T-cell (primary cell): ENCODE data around the gene KLHL25. TPM values are rescaled to one million over a fixed set of nuclear protein-coding genes. Genes with fewer than 3 reads are reported as not detected.
"Not testable (repeated sequence)": the region's sequence is repeated elsewhere in the genome, so short reads cannot be mapped to it uniquely, and the experiment has no call there.

Experiments used
- ATAC-seq, 4 experiments: fragments of 200-7000 bp in 3 of 4; fragments of 150-1000 bp in 1 of 4; cut with Tn5 transposase; replicated peaks in 1 of 4; 1 replicate in 3 of 4; 2 replicates in 1 of 4; pipeline ENCODE4 v1.10.0; 2021; ENCODE audit warnings: moderate library complexity in 3 of 4, mild to moderate bottlenecking in 2 of 4, moderate number of reproducible peaks in 1 of 4
- CTCF ChIA-PET, 2 donors: fragments of 300-600 bp; sonication (Branson Sonifier 250); formaldehyde crosslinking; loops; one replicate each; lab custom pipeline; 2022; ENCODE audit warnings: antibody characterized with exemption in 2 of 2; lab: Charles Lee
- POLR2A ChIA-PET, 2 donors: fragments of 300-600 bp; sonication (Branson Sonifier 250); formaldehyde crosslinking; loops; one replicate each; lab custom pipeline; 2022; ENCODE audit warnings: antibody characterized with exemption in 2 of 2; lab: Charles Lee
- DNase-seq, 35 experiments: peaks; one replicate each; pipeline versions ENCODE4 v3.0.0 to v3.0.0-alpha.2; 2013 to 2023
- H3K27ac ChIP-seq: one replicate; pipeline ENCODE4 v1.5.1; 2013; ENCODE audit warnings: low read length
- H3K27me3 ChIP-seq, 2 experiments: replicated peaks in 1 of 2; 1 replicate in 1 of 2; 2 replicates in 1 of 2; pipeline versions ENCODE4 v1.6.1 to v1.7.0; 2013; ENCODE audit warnings: low read length in 1 of 2, mixed read lengths in 1 of 2; ENCODE audit not compliant: control insufficient read depth in 2 of 2, insufficient read depth in 2 of 2; ENCODE audit errors: extremely low read depth in 1 of 2
- H3K36me3 ChIP-seq, 2 donors: 1 replicate in 1 of 2; 2 replicates in 1 of 2; pipeline versions ENCODE4 v1.6.1 to v1.7.0; 2013; ENCODE audit warnings: low read length in 1 of 2; ENCODE audit not compliant: control insufficient read depth in 2 of 2, insufficient read depth in 1 of 2; ENCODE audit errors: extremely low read depth in 1 of 2
- H3K4me1 ChIP-seq, 2 experiments: 1 replicate in 1 of 2; 2 replicates in 1 of 2; pipeline versions ENCODE4 v1.6.1 to v1.7.0; 2013; ENCODE audit warnings: low read length in 2 of 2, mixed read lengths in 1 of 2; ENCODE audit not compliant: insufficient read depth in 2 of 2, control insufficient read depth in 1 of 2; ENCODE audit errors: extremely low read depth in 1 of 2
- H3K4me3 ChIP-seq, 2 donors: 1 replicate in 1 of 2; 2 replicates in 1 of 2; pipeline versions ENCODE4 v1.5.1 to v1.7.0; 2013; ENCODE audit warnings: mild to moderate bottlenecking in 2 of 2, low read length in 1 of 2, moderate library complexity in 1 of 2; ENCODE audit not compliant: control insufficient read depth in 1 of 2; ENCODE audit errors: extremely low read depth in 1 of 2
- H3K9me3 ChIP-seq: 2 replicates; pipeline ENCODE4 v1.7.0; 2013
- H3K27ac Mint-ChIP-seq, 2 donors: one replicate each; pipeline ENCODE4 v1.8.0; 2020 to 2021; ENCODE audit warnings: mild to moderate bottlenecking in 2 of 2, mixed read lengths in 2 of 2
- H3K27me3 Mint-ChIP-seq, 2 donors: one replicate each; pipeline ENCODE4 v1.8.0; 2021 to 2022; ENCODE audit warnings: mixed read lengths in 2 of 2
- H3K36me3 Mint-ChIP-seq: one replicate; pipeline ENCODE4 v1.8.0; 2021; ENCODE audit warnings: mixed read lengths
- H3K4me1 Mint-ChIP-seq, 3 donors: one replicate each; pipeline ENCODE4 v1.8.0; 2020 to 2022; ENCODE audit warnings: mixed read lengths in 3 of 3, mild to moderate bottlenecking in 1 of 3
- H3K4me3 Mint-ChIP-seq, 3 donors: one replicate each; pipeline ENCODE4 v1.8.0; 2020 to 2022; ENCODE audit warnings: mild to moderate bottlenecking in 3 of 3, mixed read lengths in 3 of 3, moderate library complexity in 3 of 3
- H3K9me3 Mint-ChIP-seq, 3 donors: one replicate each; pipeline ENCODE4 v1.8.0; 2020 to 2022; ENCODE audit warnings: mixed read lengths in 3 of 3
- WGBS: methylation state at CpG from one replicate; pipeline ENCODE4 v1.1.5; 2013; ENCODE audit warnings: missing lambda C conversion rate; ENCODE audit not compliant: insufficient coverage; 5-methylcytosine and 5-hydroxymethylcytosine counted together
- total RNA-seq, 35 experiments: library from RNA in 6 of 35; stranded (reverse) in 6 of 35; fragments of 120-200 nt in 1 of 35; gene quantifications; one replicate each; pipeline versions ENCODE4 v1.2.1 to v1.2.4 and lab custom pipeline; 2013 to 2026

Gene KLHL25
- total RNA-seq, 5 donors from 2014 or later (not counting 1 experiment from before 2014, with no cell fraction given), result 7.9 to 16.7 (median 13.6) TPM

DNA sequence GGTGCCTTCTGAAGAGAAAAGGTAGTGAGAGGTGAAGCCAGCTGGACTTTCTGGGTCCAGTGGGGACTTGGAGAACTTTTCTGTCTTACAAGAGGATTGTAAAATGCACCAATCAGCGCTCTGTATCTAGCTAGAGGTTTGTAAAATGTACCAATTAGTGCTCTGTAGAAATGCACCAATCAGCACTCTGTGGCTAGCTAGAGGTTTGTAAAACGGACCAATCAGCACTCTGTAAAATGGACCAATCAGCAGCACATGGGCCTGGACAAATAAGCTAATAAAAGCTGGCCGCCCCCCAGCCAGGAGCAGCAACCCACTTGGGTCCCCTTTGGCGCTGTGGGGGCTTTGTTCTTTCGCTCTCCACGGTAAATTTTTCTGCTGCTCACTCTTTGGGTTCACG lies 1.6 kb upstream of the KLHL25 start:
- ChIA-PET CTCF (interaction anchor here in 1 of 2 donors (0.9 kb wide), 1 partner anchor 58 kb away, joined by 3 read pairs; no protein-coding TSS in a partner anchor), POLR2A (interaction anchor here in 1 of 2 donors (0.5 kb wide), 1 partner anchor 55 kb away, joined by 7 read pairs; no protein-coding TSS in a partner anchor)
- H3K4me3 ChIP-seq, DNase-seq, H3K27ac Mint-ChIP-seq, H3K9me3 Mint-ChIP-seq, H3K27ac ChIP-seq, H3K27me3 Mint-ChIP-seq, H3K27me3 ChIP-seq, H3K36me3 Mint-ChIP-seq, ATAC-seq, H3K9me3 ChIP-seq, H3K36me3 ChIP-seq: not testable (repeated sequence)
- peak overlapping the region in 2 of 3 donors; percentile 39 to 84 for H3K4me3 Mint-ChIP-seq
- peaks cover 13 to 35% of the 10 kb centered on the region in 2 experiments for H3K4me1 ChIP-seq
- H3K4me1 Mint-ChIP-seq, result peaks cover 30 to 39% (median 34%) of the 10 kb centered on the region in 3 donors
- 90% methylated on average over 6 of the region's 7 CpGs for WGBS

DNA sequence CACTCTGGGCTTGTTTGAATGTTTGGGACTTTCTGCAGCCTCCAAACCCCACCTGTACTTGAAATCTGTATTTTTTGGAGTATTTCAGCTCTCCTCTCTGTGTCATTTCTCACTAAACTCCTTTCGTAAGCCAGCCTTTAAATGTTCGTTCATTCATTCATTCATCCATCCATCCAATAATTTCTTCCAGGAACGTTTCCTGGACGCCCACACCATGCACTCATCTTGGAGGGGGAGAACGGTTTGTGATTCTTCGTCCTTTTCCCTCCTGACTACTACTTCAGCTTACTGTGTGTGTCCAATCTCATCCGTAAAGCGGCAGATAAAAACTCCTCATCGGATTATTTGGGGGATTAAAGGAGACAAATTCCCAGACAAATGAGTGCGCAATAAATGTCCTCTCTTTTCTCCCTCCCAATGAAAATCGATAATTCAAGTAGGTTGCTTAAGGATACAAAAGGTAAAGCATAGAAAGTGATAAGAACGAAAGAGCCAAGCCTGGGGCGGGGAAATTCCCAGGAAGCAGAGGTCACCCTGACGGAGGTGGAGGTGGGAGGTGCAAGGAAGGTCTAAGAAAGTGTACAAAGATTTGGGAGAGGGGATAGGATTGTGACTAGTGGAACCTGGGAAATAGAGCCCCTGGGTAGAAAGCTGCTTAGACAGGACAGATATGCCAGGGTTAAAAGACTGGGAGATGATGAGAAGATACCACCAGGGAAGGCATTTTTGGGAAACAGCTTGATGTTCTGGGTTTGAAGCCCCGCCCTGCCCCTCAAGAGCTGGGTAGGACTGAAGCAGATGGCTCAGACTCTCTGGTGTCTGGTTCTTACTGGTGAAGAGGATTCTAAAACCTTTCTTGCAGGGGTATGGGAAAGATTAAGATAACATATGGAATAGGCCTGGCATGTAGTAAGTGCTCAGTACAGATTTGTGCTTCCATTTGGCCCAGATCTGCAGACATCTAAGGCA lies 896 bp upstream of the KLHL25 start:
- H3K4me3 ChIP-seq, result peak overlapping the region; percentile 75
- H3K27ac ChIP-seq, result no peak overlapping the region
- H3K9me3 ChIP-seq, result no peaks in the 10 kb centered on the region
- no peaks in the 10 kb centered on the region for H3K9me3 Mint-ChIP-seq
- 57% methylated on average over 4 of the region's 15 CpGs for WGBS
- no peaks in the 10 kb centered on the region for H3K27me3 Mint-ChIP-seq
- H3K36me3 Mint-ChIP-seq, result peaks cover under 1% of the 10 kb centered on the region
- ChIA-PET POLR2A (interaction anchor here in 1 of 2 donors (0.5 kb wide), 1 partner anchor 54 kb away, joined by 7 read pairs; no protein-coding TSS in a partner anchor), CTCF (interaction anchor here in 1 of 2 donors (0.6 to 0.9 kb wide), 2 partner anchors 57 to 66 kb away, joined by 3 read pairs; no protein-coding TSS in a partner anchor)
- no peak for DNase-seq
- H3K36me3 ChIP-seq, result no peaks in the 10 kb centered on the region
- peak overlapping the region; percentile 69 to 84 (median 72) for H3K4me3 Mint-ChIP-seq
- no peak for ATAC-seq
- H3K27me3 ChIP-seq, result no peaks in the 10 kb centered on the region
- H3K27ac Mint-ChIP-seq, result peak overlapping the region; percentile 72 to 79
- H3K4me1 ChIP-seq, result peaks cover 13 to 35% of the 10 kb centered on the region in 2 experiments
- H3K4me1 Mint-ChIP-seq, result peaks cover 34 to 40% (median 36%) of the 10 kb centered on the region in 3 donors

DNA sequence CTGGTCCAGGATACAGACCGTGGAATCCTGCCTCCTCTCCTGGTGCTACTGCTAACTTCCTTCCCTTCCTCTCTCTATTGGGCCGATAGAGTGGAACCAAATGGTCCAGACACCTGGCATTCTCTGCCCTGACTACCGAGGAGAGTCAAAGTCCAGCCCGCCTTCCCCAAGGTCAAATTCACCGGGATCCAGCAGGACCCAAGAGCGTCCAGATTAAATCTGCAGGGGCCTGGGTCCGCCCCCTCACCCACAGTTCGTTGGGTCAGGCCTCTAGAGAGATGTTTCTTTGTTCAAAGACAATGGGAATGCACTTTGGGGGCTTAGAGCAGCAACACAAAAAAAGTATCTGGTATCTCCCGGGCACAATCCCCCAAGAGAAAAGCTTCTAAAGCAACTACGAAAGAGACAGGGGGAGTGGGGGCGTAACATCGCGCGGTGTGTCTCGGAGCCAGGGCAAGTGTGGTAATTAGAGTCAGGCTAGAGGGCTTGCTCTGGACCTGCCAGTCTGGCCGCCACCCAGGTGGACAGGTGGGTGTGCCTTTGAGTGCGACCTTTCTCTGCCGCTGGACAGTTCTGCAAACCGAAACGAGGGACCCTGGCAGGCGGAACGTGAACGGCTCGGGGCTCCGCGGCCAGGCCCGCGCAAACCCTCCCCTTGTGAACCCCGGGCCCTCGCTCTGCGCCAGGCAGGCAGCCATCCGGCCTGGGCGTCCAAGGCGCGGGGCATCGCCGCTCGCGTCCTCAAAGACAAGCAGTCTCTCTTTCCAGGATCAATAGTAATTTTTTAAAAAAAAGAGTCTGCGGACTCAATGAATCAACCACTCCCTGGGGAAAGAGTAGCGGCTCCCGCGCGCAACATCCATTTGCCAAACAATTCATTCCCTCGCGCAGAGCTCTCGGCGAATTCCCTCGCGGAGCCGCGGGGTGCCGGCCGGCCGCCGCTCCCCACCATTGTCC lies 806 bp downstream of the KLHL25 start:
- DNase-seq (peak in 28 of 35 experiments; percentile 4 to 50 (median 23)), ATAC-seq (peak; percentile 43 to 66 (median 53))
- H3K4me1 ChIP-seq, result peaks cover 13 to 35% of the 10 kb centered on the region in 2 experiments
- no peaks in the 10 kb centered on the region for H3K9me3 ChIP-seq
- Mint-ChIP-seq H3K9me3 (no peaks in the 10 kb centered on the region), H3K27ac (peak overlapping the region; percentile 33 to 75), H3K4me1 (peaks cover 46 to 53% (median 49%) of the 10 kb centered on the region in 3 donors), H3K4me3 (peak overlapping the region; percentile 84 to 91 (median 84)), H3K27me3 (no peaks in the 10 kb centered on the region), H3K36me3 (peaks cover 3% of the 10 kb centered on the region)
- H3K27ac ChIP-seq, result no peak overlapping the region
- no peaks in the 10 kb centered on the region for H3K36me3 ChIP-seq
- POLR2A ChIA-PET, result interaction anchor here in 1 of 2 donors (0.6 kb wide), 1 partner anchor 206 kb away, joined by 7 read pairs; no protein-coding TSS in a partner anchor
- CTCF ChIA-PET, result interaction anchor here (0.6 to 1.3 kb wide), 6 partner anchors 9 to 62 kb away, joined by 3 to 5 read pairs (median 3); no protein-coding TSS in a partner anchor
- no peaks in the 10 kb centered on the region for H3K27me3 ChIP-seq
- H3K4me3 ChIP-seq, result peak overlapping the region; percentile 75 to 85
- WGBS, result 1% methylated on average over 42 of the region's 56 CpGs

DNA sequence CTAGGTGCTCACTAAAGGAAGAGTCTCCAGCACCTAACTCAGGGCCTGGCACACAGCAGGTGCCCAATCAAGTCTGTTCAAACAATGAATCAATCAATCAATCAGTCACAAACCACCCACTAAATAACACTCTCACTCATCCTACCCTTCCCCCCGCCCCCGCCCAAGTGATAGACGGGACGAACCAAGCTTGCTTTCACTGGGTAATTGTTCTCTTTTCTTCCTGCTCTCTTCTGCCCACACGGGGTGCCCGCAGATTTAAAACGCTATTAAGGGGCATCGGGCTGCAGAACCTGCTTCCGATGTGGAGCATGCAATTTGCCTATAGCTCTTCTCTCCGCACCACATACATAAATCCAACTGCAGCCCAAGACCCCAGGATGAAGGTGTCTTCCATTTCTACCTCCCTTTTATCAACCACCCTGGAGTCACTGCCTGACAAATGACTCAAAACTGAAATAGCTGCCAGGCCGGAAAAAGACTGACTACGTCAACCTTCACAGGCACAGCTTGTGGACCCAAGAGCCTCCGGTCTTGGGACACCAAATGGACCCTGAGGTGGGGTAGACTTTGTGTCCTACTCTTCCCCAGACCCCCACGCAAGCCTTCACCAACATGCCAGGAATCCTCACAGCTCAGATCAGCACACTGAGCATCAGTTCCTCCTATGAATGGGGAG lies 1.7 kb downstream of the KLHL25 start:
- no peaks in the 10 kb centered on the region for H3K36me3 ChIP-seq
- H3K27ac ChIP-seq, result no peak overlapping the region
- H3K27ac Mint-ChIP-seq, result peak overlapping the region; percentile 33 to 75
- ChIA-PET POLR2A (interaction anchor here (0.6 to 0.7 kb wide), 2 partner anchors 43 to 126 kb away, joined by 3 read pairs; no protein-coding TSS in a partner anchor), CTCF (interaction anchor here (0.6 to 1.0 kb wide), 4 partner anchors 10 to 61 kb away, joined by 3 read pairs; no protein-coding TSS in a partner anchor)
- no peaks in the 10 kb centered on the region for H3K9me3 ChIP-seq
- no peaks in the 10 kb centered on the region for H3K27me3 ChIP-seq
- peaks cover 13 to 40% of the 10 kb centered on the region in 2 experiments for H3K4me1 ChIP-seq
- H3K4me3 ChIP-seq, result peak overlapping the region; percentile 75 to 85
- WGBS, result 38% methylated on average over 8 of the region's 14 CpGs
- H3K4me3 Mint-ChIP-seq, result peak overlapping the region; percentile 84 to 91 (median 84)
- H3K36me3 Mint-ChIP-seq, result peaks cover 3% of the 10 kb centered on the region
- ATAC-seq, result no peak
- DNase-seq, result peak in 3 of 35 experiments; percentile 8 to 42 (median 10)
- peaks cover 55 to 61% (median 55%) of the 10 kb centered on the region in 3 donors for H3K4me1 Mint-ChIP-seq
- H3K27me3 Mint-ChIP-seq, result no peaks in the 10 kb centered on the region
- no peaks in the 10 kb centered on the region for H3K9me3 Mint-ChIP-seq

DNA sequence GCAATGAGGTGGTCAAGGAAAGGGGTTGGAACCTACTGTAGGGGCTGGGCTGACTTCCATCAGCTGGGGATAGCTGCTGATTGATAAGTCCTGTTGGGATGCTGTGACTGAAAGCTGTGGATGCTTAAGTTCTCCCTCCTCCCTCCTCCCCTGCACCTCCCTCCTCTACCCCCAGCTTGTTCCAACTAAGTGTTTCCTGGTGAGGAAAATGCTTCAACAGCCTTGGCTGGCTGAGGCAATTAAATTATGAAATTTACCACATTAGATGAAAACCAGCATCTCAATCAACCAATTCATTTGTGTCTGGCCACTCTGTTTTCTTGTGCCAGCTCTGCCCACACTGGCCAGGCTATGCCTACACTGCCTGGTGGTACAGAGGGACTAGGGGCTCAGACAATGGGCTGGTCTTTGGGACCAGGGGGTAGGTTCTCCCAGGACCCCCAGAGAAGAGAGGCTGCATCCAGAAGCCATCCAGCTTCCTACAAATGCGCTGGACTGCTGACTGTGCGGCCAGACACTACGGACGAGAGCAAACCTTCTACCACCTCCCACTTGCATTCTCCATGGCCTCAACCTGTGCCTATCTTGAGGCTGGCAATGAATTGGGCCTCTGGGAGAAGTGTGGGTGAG lies 2.5 kb downstream of the KLHL25 start:
- H3K36me3 Mint-ChIP-seq, result peaks cover 3% of the 10 kb centered on the region
- H3K27me3 ChIP-seq, result no peaks in the 10 kb centered on the region
- H3K4me1 ChIP-seq, result peaks cover 13 to 42% of the 10 kb centered on the region in 2 experiments
- no peak overlapping the region for H3K4me3 ChIP-seq
- H3K9me3 ChIP-seq, result no peaks in the 10 kb centered on the region
- ChIA-PET POLR2A (interaction anchor here in 1 of 2 donors (0.6 to 0.7 kb wide), 3 partner anchors 125 to 413 kb away, joined by 3 to 5 read pairs (median 3); no protein-coding TSS in a partner anchor), CTCF (interaction anchor here in 1 of 2 donors (0.6 kb wide), 1 partner anchor 61 kb away, joined by 3 read pairs; no protein-coding TSS in a partner anchor)
- ATAC-seq, result no peak
- H3K4me3 Mint-ChIP-seq, result peak overlapping the region in 2 of 3 donors; percentile 31 to 84
- H3K27me3 Mint-ChIP-seq, result no peaks in the 10 kb centered on the region
- peak overlapping the region in 1 of 2 donors; percentile 28 for H3K27ac Mint-ChIP-seq
- no peak overlapping the region for H3K27ac ChIP-seq
- peaks cover 60 to 67% (median 61%) of the 10 kb centered on the region in 3 donors for H3K4me1 Mint-ChIP-seq
- no peaks in the 10 kb centered on the region for H3K36me3 ChIP-seq
- H3K9me3 Mint-ChIP-seq, result no peaks in the 10 kb centered on the region
- DNase-seq, result no peak
- no CpG with 5 or more reads among the region's 4 CpGs for WGBS
